ENCODE measurements around the gene RAB9A. TPM values are rescaled to one million over a fixed set of nuclear protein-coding genes. Genes with fewer than 3 reads are reported as not detected.

RAB9A gene
- total and polyA plus RNA-seq, 2 of the 8 experiments (the other 6 are each of a cell fraction or from before 2014, with no cell fraction given), result 21.8 to 34.0 TPM

DNA sequence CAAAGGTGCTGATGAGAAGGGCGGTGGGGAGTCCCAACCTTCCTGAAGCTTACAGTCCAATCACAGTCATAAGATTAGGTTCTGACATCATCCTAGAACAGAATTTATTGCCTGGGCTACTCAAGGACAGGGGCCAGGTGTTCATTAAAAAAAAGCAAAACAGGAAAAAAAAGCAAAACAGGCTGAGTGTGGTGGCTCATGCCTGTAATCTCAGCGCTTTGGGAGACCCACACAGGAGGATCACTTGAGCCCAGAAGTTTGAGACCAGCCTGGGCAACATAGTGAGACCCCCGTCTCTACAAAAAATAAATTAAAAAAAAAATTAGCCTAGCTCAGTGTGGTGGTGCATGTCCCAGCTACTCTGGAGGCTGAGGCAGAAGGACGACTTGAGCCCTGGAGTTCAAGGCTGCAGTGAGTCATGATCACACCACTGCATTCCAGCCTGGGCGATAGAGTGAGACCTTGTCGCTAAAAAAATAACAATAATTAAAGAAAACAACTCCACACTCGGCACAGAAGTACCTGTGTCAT, 3.0 kb downstream of the RAB9A start (continued):
- no peak for TF ChIP-seq MAFK (IDR thresholded peaks at IDR 0.05; ENCODE audit: low read depth, low read length)
- no peak for TF ChIP-seq POLR2A (IDR thresholded peaks at IDR 0.05; ENCODE audit: control extremely low read depth in 1 of 2, low read depth in 2 of 2, low read length in 2 of 2)
- no peak for TF ChIP-seq RXRA (IDR thresholded peaks at IDR 0.05; ENCODE audit: insufficient read depth, low read depth, low read length)
- no peak for TF ChIP-seq TCF12 (IDR thresholded peaks at IDR 0.05; ENCODE audit: low read depth, low read length)
- TF ChIP-seq HDAC2 (IDR thresholded peaks at IDR 0.05; ENCODE audit: borderline replicate concordance in 1 of 2, low read depth in 2 of 2, low read length in 2 of 2), result no peak
- no peak for TF ChIP-seq USF2 (IDR thresholded peaks at IDR 0.05; ENCODE audit: low read length)
- TF ChIP-seq RAD21 (IDR thresholded peaks at IDR 0.05 in 1 of 2, conservative IDR thresholded peaks at IDR 0.05 in 1 of 2; ENCODE audit: low read depth in 2 of 2, low read length in 2 of 2), result no peak
- TF ChIP-seq RNF2 (IDR thresholded peaks at IDR 0.05; ENCODE audit: borderline replicate concordance, low read depth, low read length, missing control alignments, poor library complexity, severe bottlenecking), result no peak

All from H1 (cell line).